Osteocyte (in vitro differentiated cells): ENCODE data around the gene DOK7. TPM values are rescaled to one million over a fixed set of nuclear protein-coding genes. Genes with fewer than 3 reads are reported as not detected.

ENCODE experiments used
- DNase-seq: peaks from one replicate; pipeline ENCODE4 v3.0.0; 2021; ENCODE audit warnings: mixed read lengths; ENCODE audit not compliant: unreplicated experiment; ENCODE audit errors: extremely low spot score
- H3K27ac Mint-ChIP-seq: one replicate; pipeline ENCODE4 v1.8.0; 2021; ENCODE audit warnings: mild to moderate bottlenecking, mixed read lengths; ENCODE audit not compliant: unreplicated experiment
- H3K27me3 Mint-ChIP-seq: one replicate; pipeline ENCODE4 v1.8.0; 2021; ENCODE audit warnings: mixed read lengths; ENCODE audit not compliant: unreplicated experiment
- H3K36me3 Mint-ChIP-seq: one replicate; pipeline ENCODE4 v1.8.0; 2021; ENCODE audit warnings: mixed read lengths; ENCODE audit not compliant: unreplicated experiment
- H3K4me1 Mint-ChIP-seq: one replicate; pipeline ENCODE4 v1.8.0; 2021; ENCODE audit warnings: mixed read lengths; ENCODE audit not compliant: unreplicated experiment
- H3K4me3 Mint-ChIP-seq: one replicate; pipeline ENCODE4 v1.8.0; 2021; ENCODE audit warnings: mild to moderate bottlenecking, moderate library complexity, mixed read lengths; ENCODE audit not compliant: unreplicated experiment
- H3K9me3 Mint-ChIP-seq: one replicate; pipeline ENCODE4 v1.8.0; 2021; ENCODE audit warnings: mixed read lengths; ENCODE audit not compliant: unreplicated experiment
- total RNA-seq: library from RNA; stranded (reverse); gene quantifications from 2 replicates; pipeline ENCODE4 v1.2.1, GENCODE V29; 2021
- TF ChIP-seq, protein P1 (sequence below): fragments of 200-600 bp; sonication (generic); IDR thresholded peaks from 2 replicates; pipeline ENCODE4 v1.5.0; 2021; ENCODE audit warnings: antibody characterized with exemption, mild to moderate bottlenecking, moderate library complexity

Gene DOK7
- total RNA-seq, 1 donor from 2014 or later, result not detected

DNA sequence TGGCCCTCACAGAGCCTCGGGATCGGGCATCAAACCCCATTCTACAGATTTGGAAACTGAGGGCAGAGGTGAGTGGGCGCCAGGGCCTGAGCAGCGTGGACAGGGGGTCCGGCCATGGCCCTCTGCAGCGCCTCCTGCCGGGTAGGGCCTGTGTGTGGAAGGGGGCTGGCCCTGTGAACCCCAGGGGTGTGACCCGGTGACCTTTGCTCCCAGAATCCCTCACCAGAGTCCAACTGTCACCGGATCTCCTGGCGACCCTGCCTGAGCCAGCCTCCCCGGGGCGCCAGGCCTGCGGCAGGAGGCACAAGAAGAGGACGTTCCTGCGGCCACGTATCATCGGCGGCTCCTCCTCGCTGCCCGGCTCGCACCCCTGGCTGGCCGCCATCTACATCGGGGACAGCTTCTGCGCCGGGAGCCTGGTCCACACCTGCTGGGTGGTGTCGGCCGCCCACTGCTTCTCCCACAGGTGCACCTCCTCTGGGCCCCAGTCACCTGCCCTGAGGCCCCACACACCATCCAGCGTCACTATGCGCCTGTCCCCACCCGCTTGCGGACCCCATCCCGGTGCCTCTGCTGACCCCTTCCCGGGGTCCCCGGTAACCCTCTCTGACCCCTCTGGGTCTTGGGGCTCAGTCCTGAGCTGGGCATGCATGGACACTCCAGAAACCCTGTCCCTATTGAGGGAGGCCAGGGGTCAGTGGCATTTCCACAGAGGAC, 17.1 kb upstream of the DOK7 start:
- H3K9me3 Mint-ChIP-seq, result no peaks in the 10 kb centered on the region
- H3K36me3 Mint-ChIP-seq, result no peaks in the 10 kb centered on the region
- H3K27me3 Mint-ChIP-seq, result no peaks in the 10 kb centered on the region
- no peak overlapping the region for H3K27ac Mint-ChIP-seq
- no peak for DNase-seq
- TF ChIP-seq, protein P1, sequence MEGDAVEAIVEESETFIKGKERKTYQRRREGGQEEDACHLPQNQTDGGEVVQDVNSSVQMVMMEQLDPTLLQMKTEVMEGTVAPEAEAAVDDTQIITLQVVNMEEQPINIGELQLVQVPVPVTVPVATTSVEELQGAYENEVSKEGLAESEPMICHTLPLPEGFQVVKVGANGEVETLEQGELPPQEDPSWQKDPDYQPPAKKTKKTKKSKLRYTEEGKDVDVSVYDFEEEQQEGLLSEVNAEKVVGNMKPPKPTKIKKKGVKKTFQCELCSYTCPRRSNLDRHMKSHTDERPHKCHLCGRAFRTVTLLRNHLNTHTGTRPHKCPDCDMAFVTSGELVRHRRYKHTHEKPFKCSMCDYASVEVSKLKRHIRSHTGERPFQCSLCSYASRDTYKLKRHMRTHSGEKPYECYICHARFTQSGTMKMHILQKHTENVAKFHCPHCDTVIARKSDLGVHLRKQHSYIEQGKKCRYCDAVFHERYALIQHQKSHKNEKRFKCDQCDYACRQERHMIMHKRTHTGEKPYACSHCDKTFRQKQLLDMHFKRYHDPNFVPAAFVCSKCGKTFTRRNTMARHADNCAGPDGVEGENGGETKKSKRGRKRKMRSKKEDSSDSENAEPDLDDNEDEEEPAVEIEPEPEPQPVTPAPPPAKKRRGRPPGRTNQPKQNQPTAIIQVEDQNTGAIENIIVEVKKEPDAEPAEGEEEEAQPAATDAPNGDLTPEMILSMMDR, result no peak
- H3K4me3 Mint-ChIP-seq, result no peak overlapping the region
- H3K4me1 Mint-ChIP-seq, result no peaks in the 10 kb centered on the region

DNA sequence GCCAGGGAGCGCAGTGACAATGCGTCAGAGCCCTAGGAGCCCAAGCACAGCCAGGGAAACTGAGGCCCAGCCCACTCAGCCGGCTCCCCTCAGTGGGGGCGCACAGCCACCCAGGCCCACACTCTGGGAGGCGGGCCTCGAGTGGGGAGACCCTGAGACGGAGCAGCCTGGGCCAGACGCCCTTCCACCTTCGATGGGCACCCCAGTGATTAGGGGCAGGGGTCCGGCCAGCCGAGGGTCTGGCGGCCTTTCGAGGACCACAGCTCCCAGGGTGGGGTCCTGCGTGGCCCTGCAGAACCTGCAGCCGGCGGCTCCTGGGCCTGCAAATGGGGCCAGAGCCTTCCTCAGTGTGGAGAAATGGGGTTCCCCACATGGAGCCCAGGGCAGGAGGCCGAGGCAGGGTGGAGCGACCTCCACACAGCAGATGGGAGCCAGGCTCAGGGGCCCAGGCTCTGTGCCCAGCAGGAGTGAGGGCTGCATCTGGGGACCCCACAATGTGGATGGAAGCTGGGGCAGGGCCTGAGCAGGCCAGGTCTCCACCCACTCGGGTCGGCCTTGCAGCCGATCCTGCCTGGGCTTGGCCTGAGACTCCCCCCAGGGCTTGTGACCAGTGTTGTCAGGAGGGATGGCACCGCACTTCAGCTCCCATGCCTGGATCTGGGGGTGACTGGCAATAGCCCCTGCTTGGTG, 16.3 kb upstream of the DOK7 start:
- H3K4me1 Mint-ChIP-seq, result peaks cover under 1% of the 10 kb centered on the region
- H3K4me3 Mint-ChIP-seq, result no peak overlapping the region
- no peaks in the 10 kb centered on the region for H3K9me3 Mint-ChIP-seq
- TF ChIP-seq, protein P1, result no peak
- DNase-seq, result no peak
- no peaks in the 10 kb centered on the region for H3K27me3 Mint-ChIP-seq
- no peak overlapping the region for H3K27ac Mint-ChIP-seq
- H3K36me3 Mint-ChIP-seq, result no peaks in the 10 kb centered on the region

DNA sequence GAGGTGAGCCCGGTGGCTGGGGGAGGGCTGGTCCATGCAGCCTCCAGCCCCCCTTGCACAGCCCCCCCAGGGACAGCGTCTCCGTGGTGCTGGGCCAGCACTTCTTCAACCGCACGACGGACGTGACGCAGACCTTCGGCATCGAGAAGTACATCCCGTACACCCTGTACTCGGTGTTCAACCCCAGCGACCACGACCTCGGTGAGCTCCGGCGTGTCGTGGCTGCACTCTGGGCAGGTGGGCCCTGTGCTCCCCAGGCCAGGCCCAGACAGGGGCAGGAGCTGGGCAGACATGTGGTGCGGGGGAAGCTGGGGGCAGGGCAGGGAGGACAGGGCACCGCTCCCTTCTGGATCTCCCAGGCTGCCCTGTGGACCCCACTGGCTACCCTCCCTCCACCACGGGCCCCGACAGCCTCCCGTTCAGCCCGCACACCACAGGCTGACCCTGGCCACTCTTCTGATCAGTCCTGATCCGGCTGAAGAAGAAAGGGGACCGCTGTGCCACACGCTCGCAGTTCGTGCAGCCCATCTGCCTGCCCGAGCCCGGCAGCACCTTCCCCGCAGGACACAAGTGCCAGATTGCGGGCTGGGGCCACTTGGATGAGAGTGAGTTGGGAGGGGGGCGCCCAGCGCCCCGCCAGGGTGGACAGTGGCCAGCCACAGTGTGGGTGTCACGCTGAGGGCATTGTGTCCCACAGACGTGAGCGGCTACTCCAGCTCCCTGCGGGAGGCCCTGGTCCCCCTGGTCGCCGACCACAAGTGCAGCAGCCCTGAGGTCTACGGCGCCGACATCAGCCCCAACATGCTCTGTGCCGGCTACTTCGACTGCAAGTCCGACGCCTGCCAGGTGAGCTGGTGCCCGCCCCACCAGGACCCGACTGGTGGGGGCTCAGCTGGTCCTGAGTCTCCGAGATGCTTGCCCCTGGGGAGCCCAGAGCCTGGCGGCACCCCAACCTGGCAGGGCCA, 15.4 kb upstream of the DOK7 start:
- Mint-ChIP-seq H3K27ac (no peak overlapping the region), H3K4me3 (no peak overlapping the region), H3K9me3 (no peaks in the 10 kb centered on the region), H3K4me1 (peaks cover 4% of the 10 kb centered on the region), H3K36me3 (no peaks in the 10 kb centered on the region), H3K27me3 (no peaks in the 10 kb centered on the region)
- no peak for DNase-seq
- TF ChIP-seq, protein P1, result no peak

DNA sequence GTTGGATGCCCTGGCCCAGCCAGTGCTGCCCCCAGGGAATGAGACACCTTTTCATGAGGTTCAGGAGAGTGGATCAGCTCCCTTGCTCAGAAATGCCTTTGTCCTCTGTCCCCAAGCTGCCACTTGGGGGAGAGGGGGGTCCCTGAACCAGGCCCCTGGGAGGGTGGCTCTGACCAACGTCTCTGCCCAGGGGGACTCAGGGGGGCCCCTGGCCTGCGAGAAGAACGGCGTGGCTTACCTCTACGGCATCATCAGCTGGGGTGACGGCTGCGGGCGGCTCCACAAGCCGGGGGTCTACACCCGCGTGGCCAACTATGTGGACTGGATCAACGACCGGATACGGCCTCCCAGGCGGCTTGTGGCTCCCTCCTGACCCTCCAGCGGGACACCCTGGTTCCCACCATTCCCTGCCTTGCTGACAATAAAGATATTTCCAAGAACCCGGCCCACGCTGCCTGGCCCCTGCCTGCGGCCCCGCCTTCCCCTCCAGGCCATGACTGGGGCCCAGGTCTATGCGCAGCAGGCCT, 14.0 kb upstream of the DOK7 start:
- DNase-seq, result no peak

More for the DNA sequence above, 14.0 kb upstream of the DOK7 start:
- Mint-ChIP-seq H3K4me3 (no peak overlapping the region), H3K36me3 (no peaks in the 10 kb centered on the region), H3K27me3 (no peaks in the 10 kb centered on the region), H3K9me3 (no peaks in the 10 kb centered on the region), H3K27ac (no peak overlapping the region), H3K4me1 (peaks cover 4% of the 10 kb centered on the region)
- TF ChIP-seq, protein P1, result no peak
